ENCODE data around the gene SSH2.

SSH2 gene

GRCh38 chr17:29597361-29598172 lies 332.5 kb downstream of the SSH2 start:
- peaks cover 6% of the 10 kb centered on the region for H3K4me1 ChIP-seq (ENCODE audit: control insufficient read depth, insufficient read depth, low read length)
- H3K9me3 ChIP-seq (ENCODE audit: control insufficient read depth, insufficient read depth, low read length), result no peaks in the 10 kb centered on the region
- no peak overlapping the region for H3K9ac ChIP-seq (ENCODE audit: low read depth, low read length)
- no peaks in the 10 kb centered on the region for H3K36me3 ChIP-seq (ENCODE audit: control insufficient read depth, insufficient read depth, low read length)
- no peaks in the 10 kb centered on the region for H3K27me3 ChIP-seq (ENCODE audit: control insufficient read depth, insufficient read depth, low read length)
- H3K4me3 ChIP-seq (ENCODE audit: low read depth, low read length), result no peak overlapping the region

GRCh38 chr17:29596811-29597210 lies 333.2 kb downstream of the SSH2 start:
- Histone ChIP-seq H3K4me1 (ENCODE audit: control insufficient read depth, insufficient read depth, low read length) (peaks cover 6% of the 10 kb centered on the region), H3K36me3 (ENCODE audit: control insufficient read depth, insufficient read depth, low read length) (no peaks in the 10 kb centered on the region), H3K4me3 (ENCODE audit: low read depth, low read length) (no peak overlapping the region), H3K9ac (ENCODE audit: low read depth, low read length) (no peak overlapping the region), H3K27me3 (ENCODE audit: control insufficient read depth, insufficient read depth, low read length) (no peaks in the 10 kb centered on the region), H3K9me3 (ENCODE audit: control insufficient read depth, insufficient read depth, low read length) (no peaks in the 10 kb centered on the region)

- no peaks in the 10 kb centered on the region for H3K36me3 ChIP-seq (ENCODE audit: control insufficient read depth, insufficient read depth, low read length)
- H3K9me3 ChIP-seq (ENCODE audit: control insufficient read depth, insufficient read depth, low read length), result no peaks in the 10 kb centered on the region
- H3K4me1 ChIP-seq (ENCODE audit: control insufficient read depth, insufficient read depth, low read length), result peaks cover 6% of the 10 kb centered on the region
- H3K9ac ChIP-seq (ENCODE audit: low read depth, low read length), result no peak overlapping the region
- H3K27me3 ChIP-seq (ENCODE audit: control insufficient read depth, insufficient read depth, low read length), result no peaks in the 10 kb centered on the region
- no peak overlapping the region for H3K4me3 ChIP-seq (ENCODE audit: low read depth, low read length)
Observed at GRCh38 chr17:29595943-29596774, 333.9 kb downstream of the SSH2 start.

GRCh38 chr17:29595107-29595942 lies 334.7 kb downstream of the SSH2 start:
- peaks cover 6% of the 10 kb centered on the region for H3K4me1 ChIP-seq (ENCODE audit: control insufficient read depth, insufficient read depth, low read length)
- no peaks in the 10 kb centered on the region for H3K36me3 ChIP-seq (ENCODE audit: control insufficient read depth, insufficient read depth, low read length)
- H3K4me3 ChIP-seq (ENCODE audit: low read depth, low read length), result no peak overlapping the region
- H3K9ac ChIP-seq (ENCODE audit: low read depth, low read length), result no peak overlapping the region
- peaks cover 4% of the 10 kb centered on the region for H3K27me3 ChIP-seq (ENCODE audit: control insufficient read depth, insufficient read depth, low read length)
- no peaks in the 10 kb centered on the region for H3K9me3 ChIP-seq (ENCODE audit: control insufficient read depth, insufficient read depth, low read length)

GRCh38 chr17:29594519-29595090 lies 335.4 kb downstream of the SSH2 start:
- H3K4me1 ChIP-seq (ENCODE audit: control insufficient read depth, insufficient read depth, low read length), result peaks cover 11% of the 10 kb centered on the region
- H3K9ac ChIP-seq (ENCODE audit: low read depth, low read length), result no peak overlapping the region
- peak overlapping the region; percentile 65 for H3K4me3 ChIP-seq (ENCODE audit: low read depth, low read length)
- H3K9me3 ChIP-seq (ENCODE audit: control insufficient read depth, insufficient read depth, low read length), result no peaks in the 10 kb centered on the region
- H3K27me3 ChIP-seq (ENCODE audit: control insufficient read depth, insufficient read depth, low read length), result peaks cover 10% of the 10 kb centered on the region
- H3K36me3 ChIP-seq (ENCODE audit: control insufficient read depth, insufficient read depth, low read length), result no peaks in the 10 kb centered on the region

DNA sequence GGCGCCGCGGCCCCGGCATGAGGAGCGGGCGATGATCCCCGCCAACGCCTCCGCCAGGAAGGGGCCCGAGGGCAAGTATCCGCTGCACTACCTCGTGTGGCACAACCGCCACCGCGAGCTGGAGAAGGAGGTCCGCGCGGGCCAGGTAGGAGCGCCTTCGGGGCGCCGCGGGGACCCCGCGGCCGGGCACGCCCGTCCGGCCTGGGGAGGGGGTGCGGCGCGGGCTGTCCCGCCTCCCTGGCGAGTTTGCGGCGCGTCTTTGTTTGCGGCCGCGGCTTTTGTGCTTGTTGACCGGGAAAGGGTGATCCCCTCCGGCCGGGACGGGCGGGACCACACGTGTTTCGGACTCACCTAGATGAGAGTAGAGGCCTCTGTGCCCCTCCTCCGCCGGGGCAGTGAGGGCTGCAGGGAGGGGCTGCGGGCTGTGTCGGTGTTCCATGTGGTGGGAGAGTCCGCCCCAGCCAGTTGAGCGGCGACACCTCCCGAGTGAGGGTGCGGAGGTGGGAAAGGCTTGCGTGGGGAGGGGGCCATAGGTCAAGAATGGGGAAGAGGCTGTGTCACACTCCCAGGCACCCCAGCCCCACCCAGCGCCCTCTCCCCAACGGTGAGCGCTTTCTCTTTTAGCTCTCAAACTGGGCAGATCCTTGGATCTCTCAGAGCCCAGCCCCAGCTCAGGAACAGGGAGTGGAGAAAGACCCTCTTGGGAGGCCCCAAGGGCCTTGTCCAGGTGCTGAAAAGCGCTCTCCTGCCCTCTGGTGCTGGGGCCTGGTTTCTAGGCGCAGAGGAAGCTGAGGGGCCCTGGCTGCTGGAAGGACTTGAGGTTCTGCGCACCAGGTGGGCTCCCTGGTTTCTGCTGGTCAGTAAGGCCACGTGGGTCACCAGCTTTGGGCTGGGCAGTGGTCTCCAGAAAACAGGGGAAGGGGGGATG lies 336.2 kb downstream of the SSH2 start:
- Histone ChIP-seq H3K36me3 (ENCODE audit: control insufficient read depth, insufficient read depth, low read length) (no peaks in the 10 kb centered on the region), H3K9me3 (ENCODE audit: control insufficient read depth, insufficient read depth, low read length) (no peaks in the 10 kb centered on the region), H3K27me3 (ENCODE audit: control insufficient read depth, insufficient read depth, low read length) (peaks cover 10% of the 10 kb centered on the region), H3K9ac (ENCODE audit: low read depth, low read length) (no peak overlapping the region), H3K4me1 (ENCODE audit: control insufficient read depth, insufficient read depth, low read length) (peaks cover 11% of the 10 kb centered on the region), H3K4me3 (ENCODE audit: low read depth, low read length) (peak overlapping the region; percentile 65)

DNA sequence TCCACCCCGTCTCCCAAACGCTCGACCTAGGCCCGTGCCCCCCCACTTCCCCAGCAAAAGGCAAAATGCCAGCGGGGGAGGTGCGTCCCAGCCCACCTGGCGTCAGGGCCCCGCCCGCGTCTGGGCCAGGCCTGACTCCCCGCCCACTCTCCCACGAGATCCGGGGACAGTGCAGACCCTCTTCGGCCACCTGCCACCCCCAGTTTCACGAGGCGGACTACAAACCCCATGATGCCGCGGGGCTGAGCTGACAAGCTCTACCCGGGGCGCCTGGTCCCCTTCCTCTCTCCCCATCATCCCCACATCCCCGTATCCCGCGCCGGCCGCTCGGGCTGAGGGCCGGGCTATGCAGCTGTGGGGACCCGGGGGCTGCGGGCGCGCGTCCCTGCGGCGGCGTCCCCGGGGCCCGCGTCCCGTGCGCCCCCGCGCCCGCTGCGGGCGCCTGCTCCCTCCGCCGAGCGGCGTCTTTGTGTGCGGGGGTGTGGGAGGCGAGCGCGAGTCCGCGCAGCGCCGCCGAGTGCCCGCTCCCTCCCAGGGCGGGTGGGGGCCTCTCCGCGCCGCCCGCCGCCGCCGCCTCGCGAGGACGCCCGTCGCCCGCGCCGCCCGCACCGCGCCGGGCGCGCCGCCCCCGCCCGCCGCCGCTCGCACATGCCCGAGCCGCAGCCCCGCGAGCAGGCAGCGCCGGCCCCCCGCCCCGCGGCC lies 337.0 kb downstream of the SSH2 start, which contains the start of gene ANKRD13B:
ANKRD13B (plus strand) TSS at position 283 of the 702 bp plus-strand sequence. CDS start 490 bp downstream, outside the sequence.
- no peaks in the 10 kb centered on the region for H3K9me3 ChIP-seq (ENCODE audit: control insufficient read depth, insufficient read depth, low read length)
- peaks cover 13% of the 10 kb centered on the region for H3K27me3 ChIP-seq (ENCODE audit: control insufficient read depth, insufficient read depth, low read length)
- peak within 1 kb of the TSS; percentile 74 for H3K4me3 ChIP-seq (ENCODE audit: low read depth, low read length)
- H3K36me3 ChIP-seq (ENCODE audit: control insufficient read depth, insufficient read depth, low read length), result no peaks in the 10 kb centered on the region
- no peak within 1 kb of the TSS for H3K9ac ChIP-seq (ENCODE audit: low read depth, low read length)
- H3K4me1 ChIP-seq (ENCODE audit: control insufficient read depth, insufficient read depth, low read length), result peaks cover 11% of the 10 kb centered on the region

DNA sequence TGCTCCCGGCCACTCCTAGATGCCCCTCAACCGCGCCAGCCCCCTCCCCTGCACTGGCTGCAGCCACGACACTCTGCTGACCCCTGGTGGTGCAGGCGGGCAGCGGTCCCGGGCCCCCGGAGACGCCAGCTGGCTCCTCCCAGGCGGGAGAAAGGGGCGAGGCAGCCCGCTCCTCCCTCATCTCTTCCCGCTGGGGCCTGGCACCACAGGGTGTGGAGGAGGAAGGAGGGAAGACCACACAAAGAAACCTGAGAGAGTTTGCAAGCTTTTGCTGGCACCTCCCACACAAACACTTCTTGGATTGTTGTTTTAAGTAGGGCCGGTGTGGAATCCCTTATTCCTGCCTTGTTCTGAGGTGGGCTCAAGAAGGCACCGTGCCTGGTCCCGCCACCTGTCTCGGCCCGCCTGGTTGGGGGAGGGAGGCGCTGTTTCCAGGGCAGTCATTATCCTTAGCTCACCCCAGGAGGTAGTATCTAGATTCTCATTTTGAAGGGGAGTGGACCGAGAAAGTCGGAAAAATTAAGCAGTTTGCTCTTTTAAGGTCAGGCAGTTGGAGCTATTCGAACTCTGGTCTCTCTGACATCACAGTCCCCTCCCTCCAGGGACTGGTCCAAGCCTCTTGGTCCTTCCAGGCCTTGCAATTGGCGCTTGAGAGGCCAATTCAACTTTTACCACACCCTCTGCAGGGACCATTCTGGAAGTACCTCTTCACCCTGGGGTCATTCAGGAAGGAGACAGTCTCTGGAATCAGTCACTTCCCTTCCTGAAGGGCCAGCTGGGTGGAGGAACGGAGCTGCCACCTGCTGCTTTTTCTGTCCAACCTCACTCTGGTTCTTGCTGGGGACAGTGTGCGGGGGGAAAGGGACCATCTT lies 338.1 kb downstream of the SSH2 start:
- Histone ChIP-seq H3K4me3 (ENCODE audit: low read depth, low read length) (peak overlapping the region; percentile 74), H3K9me3 (ENCODE audit: control insufficient read depth, insufficient read depth, low read length) (no peaks in the 10 kb centered on the region), H3K4me1 (ENCODE audit: control insufficient read depth, insufficient read depth, low read length) (peaks cover 6% of the 10 kb centered on the region), H3K27me3 (ENCODE audit: control insufficient read depth, insufficient read depth, low read length) (peaks cover 21% of the 10 kb centered on the region), H3K36me3 (ENCODE audit: control insufficient read depth, insufficient read depth, low read length) (no peaks in the 10 kb centered on the region), H3K9ac (ENCODE audit: low read depth, low read length) (no peak overlapping the region)

- Histone ChIP-seq H3K27me3 (ENCODE audit: control insufficient read depth, insufficient read depth, low read length) (peaks cover 21% of the 10 kb centered on the region), H3K36me3 (ENCODE audit: control insufficient read depth, insufficient read depth, low read length) (no peaks in the 10 kb centered on the region), H3K4me1 (ENCODE audit: control insufficient read depth, insufficient read depth, low read length) (peaks cover 5% of the 10 kb centered on the region), H3K4me3 (ENCODE audit: low read depth, low read length) (peak overlapping the region; percentile 74), H3K9me3 (ENCODE audit: control insufficient read depth, insufficient read depth, low read length) (no peaks in the 10 kb centered on the region), H3K9ac (ENCODE audit: low read depth, low read length) (no peak overlapping the region)
Observed at GRCh38 chr17:29591146-29591736, 338.8 kb downstream of the SSH2 start.

Data from iPS-15b (cell line).